ENCODE results near the gene KLHL25.

DNA sequence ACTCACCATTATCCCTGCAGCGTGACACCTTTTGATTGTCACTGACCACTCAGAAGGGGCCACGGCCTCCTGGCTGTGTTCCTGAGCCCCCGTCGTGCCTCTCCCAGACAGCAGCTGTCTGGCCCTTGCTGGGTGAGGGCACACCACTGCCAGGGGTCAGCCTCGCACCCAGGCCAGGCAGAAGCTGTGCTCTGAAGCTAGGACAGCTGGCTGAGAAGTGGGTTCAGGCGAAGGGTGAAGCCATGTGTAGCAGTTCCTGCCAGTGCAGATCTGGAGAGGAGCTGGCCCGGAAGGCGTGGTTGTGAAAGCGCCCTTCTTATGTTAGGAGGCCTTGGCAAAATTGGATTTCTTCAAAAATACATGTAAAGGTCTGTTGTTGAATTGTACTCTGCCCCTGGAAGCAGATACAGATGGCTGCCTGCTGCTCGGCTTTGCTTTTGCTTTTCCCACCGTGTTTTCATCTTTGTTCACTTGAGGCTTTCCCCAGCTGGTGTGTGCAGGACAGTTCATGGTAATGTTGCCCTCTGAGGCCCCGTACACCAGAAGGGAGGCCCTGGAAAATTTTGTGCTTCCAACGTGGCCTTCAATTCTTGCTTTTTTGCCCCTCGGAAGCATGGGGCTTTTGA, 49.1 kb downstream of the KLHL25 start:
- no peak for TF ChIP-seq SIN3A (IDR thresholded peaks at IDR 0.05; ENCODE audit: borderline replicate concordance, insufficient read depth, low read depth, low read length)
- TF ChIP-seq, protein P1, sequence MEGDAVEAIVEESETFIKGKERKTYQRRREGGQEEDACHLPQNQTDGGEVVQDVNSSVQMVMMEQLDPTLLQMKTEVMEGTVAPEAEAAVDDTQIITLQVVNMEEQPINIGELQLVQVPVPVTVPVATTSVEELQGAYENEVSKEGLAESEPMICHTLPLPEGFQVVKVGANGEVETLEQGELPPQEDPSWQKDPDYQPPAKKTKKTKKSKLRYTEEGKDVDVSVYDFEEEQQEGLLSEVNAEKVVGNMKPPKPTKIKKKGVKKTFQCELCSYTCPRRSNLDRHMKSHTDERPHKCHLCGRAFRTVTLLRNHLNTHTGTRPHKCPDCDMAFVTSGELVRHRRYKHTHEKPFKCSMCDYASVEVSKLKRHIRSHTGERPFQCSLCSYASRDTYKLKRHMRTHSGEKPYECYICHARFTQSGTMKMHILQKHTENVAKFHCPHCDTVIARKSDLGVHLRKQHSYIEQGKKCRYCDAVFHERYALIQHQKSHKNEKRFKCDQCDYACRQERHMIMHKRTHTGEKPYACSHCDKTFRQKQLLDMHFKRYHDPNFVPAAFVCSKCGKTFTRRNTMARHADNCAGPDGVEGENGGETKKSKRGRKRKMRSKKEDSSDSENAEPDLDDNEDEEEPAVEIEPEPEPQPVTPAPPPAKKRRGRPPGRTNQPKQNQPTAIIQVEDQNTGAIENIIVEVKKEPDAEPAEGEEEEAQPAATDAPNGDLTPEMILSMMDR (IDR thresholded peaks at IDR 0.05): no peak
- TF ChIP-seq POLR2AphosphoS5 (IDR thresholded peaks at IDR 0.05; ENCODE audit: low read depth, low read length): no peak
